Endothelial cell of umbilical vein (primary cell): ENCODE data around the gene NGFR. TPM values are rescaled to one million over a fixed set of nuclear protein-coding genes. Genes with fewer than 3 reads are reported as not detected.

Experiments used
- BruUV-seq: library from RNA; stranded (reverse); fragments of 400-500 nt; replicated peaks from 2 replicates; lab custom pipeline; 2021; lab: Mats Ljungman, UMichigan
- CTCF ChIA-PET: fragments of 300-600, 350-600 bp; sonication (Branson Sonifier 250); formaldehyde crosslinking; loops from one replicate; lab custom pipeline; 2021; ENCODE audit warnings: antibody characterized with exemption, inconsistent platforms; lab: Charles Lee
- POLR2A ChIA-PET: fragments of 300-600, 350-600 bp; sonication (Branson Sonifier 250); formaldehyde crosslinking; loops from one replicate; lab custom pipeline; 2021; ENCODE audit warnings: antibody characterized with exemption, inconsistent platforms; lab: Charles Lee
- DNase-seq: peaks from one replicate; pipeline ENCODE4 v3.0.0-alpha.2; 2011; ENCODE audit warnings: low read depth, low spot score
- FAIRE-seq: peaks from 2 replicates; lab custom pipeline; 2011; peaks lifted over from hg19 to GRCh38; lab: Jason Lieb, UNC
- H2AFZ ChIP-seq: 2 replicates; pipeline ENCODE4 v1.6.0; 2012; ENCODE audit warnings: low read depth, low read length, control low read depth, inconsistent platforms
- H3K27ac ChIP-seq: 2 replicates; pipeline ENCODE4 v1.5.1; 2011; ENCODE audit warnings: low read depth, mild to moderate bottlenecking, control low read depth, low read length, moderate library complexity; ENCODE audit not compliant: insufficient read depth
- H3K27me3 ChIP-seq, 2 experiments: 2 replicates each; pipeline versions ENCODE4 v1.6.0 to v1.6.1; 2011; ENCODE audit warnings: low read length in 2 of 2, mixed read lengths in 1 of 2; ENCODE audit not compliant: control insufficient read depth in 2 of 2, insufficient read depth in 2 of 2
- H3K36me3 ChIP-seq, 2 experiments: 2 replicates in 1 of 2; 3 replicates in 1 of 2; pipeline ENCODE4 v1.5.1; 2011; ENCODE audit warnings: low read length in 2 of 2, mild to moderate bottlenecking in 1 of 2, moderate library complexity in 1 of 2; ENCODE audit not compliant: control insufficient read depth in 2 of 2, insufficient read depth in 2 of 2; ENCODE audit errors: extremely low read depth in 1 of 2
- H3K4me1 ChIP-seq: 3 replicates; pipeline ENCODE4 v1.5.1; 2011; ENCODE audit warnings: mild to moderate bottlenecking, low read length; ENCODE audit not compliant: control insufficient read depth, insufficient read depth; ENCODE audit errors: extremely low read depth
- H3K4me2 ChIP-seq: 2 replicates; pipeline ENCODE4 v1.6.1; 2011; ENCODE audit warnings: low read length, control low read depth, mixed read lengths; ENCODE audit not compliant: insufficient read depth
- H3K4me3 ChIP-seq, 3 experiments: fragments of 200-600 bp in 1 of 3; sonication (generic), shearing (Covaris generic) in 1 of 3; replicated peaks in 1 of 3; 2 replicates each; pipeline ENCODE4 v1.5.1; 2011 to 2016; ENCODE audit warnings: control low read depth in 3 of 3, low read length in 3 of 3, mild to moderate bottlenecking in 2 of 3, inconsistent platforms in 1 of 3, low read depth in 1 of 3, moderate library complexity in 1 of 3; ENCODE audit not compliant: insufficient read depth in 1 of 3
- H3K79me2 ChIP-seq: 2 replicates; pipeline ENCODE4 v1.6.0; 2012; ENCODE audit warnings: low read length, inconsistent platforms; ENCODE audit not compliant: control insufficient read depth, insufficient read depth
- H3K9ac ChIP-seq: replicated peaks from 2 replicates; pipeline ENCODE3; 2011; ENCODE audit warnings: low read length, control low read depth; ENCODE audit not compliant: insufficient read depth; ENCODE audit errors: extremely low read depth
- H3K9me1 ChIP-seq: replicated peaks from 3 replicates; pipeline ENCODE4 v1.6.0; 2011; ENCODE audit warnings: mild to moderate bottlenecking, low read length; ENCODE audit not compliant: control insufficient read depth, insufficient read depth; ENCODE audit errors: extremely low read depth
- H3K9me3 ChIP-seq: replicated peaks from 2 replicates; pipeline ENCODE4 v1.5.1; 2012; ENCODE audit warnings: low read length, inconsistent platforms; ENCODE audit not compliant: control insufficient read depth, insufficient read depth
- H4K20me1 ChIP-seq: replicated peaks from 2 replicates; pipeline ENCODE3; 2011; ENCODE audit warnings: mild to moderate bottlenecking, low read length; ENCODE audit not compliant: control insufficient read depth, insufficient read depth; ENCODE audit errors: extremely low read depth
- CTCF ChIP-seq, 2 donors: IDR thresholded peaks; 1 replicate in 1 of 2; 2 replicates in 1 of 2; pipeline ENCODE4 v1.5.1; 2011; ENCODE audit warnings: low read length in 2 of 2, mild to moderate bottlenecking in 2 of 2, moderate library complexity in 2 of 2, control low read depth in 1 of 2, inconsistent platforms in 1 of 2, low read depth in 1 of 2; ENCODE audit not compliant: insufficient read depth in 1 of 2; ENCODE audit errors: extremely low read depth in 1 of 2
- EZH2 ChIP-seq: IDR thresholded peaks from 2 replicates; pipeline ENCODE4 v1.6.1; 2012; ENCODE audit warnings: borderline replicate concordance, low read depth, mild to moderate bottlenecking, moderate library complexity, low read length, inconsistent platforms; ENCODE audit not compliant: severe bottlenecking
- FOS ChIP-seq: IDR thresholded peaks from 2 replicates; pipeline ENCODE4 v1.6.1; 2011; ENCODE audit warnings: mild to moderate bottlenecking, low read length, moderate library complexity, borderline replicate concordance; ENCODE audit not compliant: insufficient read depth
- GATA2 ChIP-seq: IDR thresholded peaks from 2 replicates; pipeline ENCODE4 v1.7.0; 2011; ENCODE audit warnings: low read depth, mild to moderate bottlenecking, moderate library complexity, mixed read lengths, low read length; ENCODE audit not compliant: insufficient read length, insufficient read depth
- JUN ChIP-seq: IDR thresholded peaks from 2 replicates; pipeline ENCODE4 v1.6.1; 2011; ENCODE audit warnings: borderline replicate concordance, low read depth; ENCODE audit not compliant: insufficient read length, insufficient read depth
- MAX ChIP-seq: IDR thresholded peaks from 2 replicates; pipeline ENCODE4 v1.6.1; 2011; ENCODE audit not compliant: insufficient read depth, insufficient read length
- MYC ChIP-seq: IDR thresholded peaks from one replicate; pipeline ENCODE4 v1.6.1; 2011; ENCODE audit warnings: mild to moderate bottlenecking, low read depth, low read length
- POLR2A ChIP-seq: IDR thresholded peaks from 2 replicates; pipeline ENCODE4 v1.6.1; 2012; ENCODE audit warnings: low read depth, mild to moderate bottlenecking, control low read depth, low read length
- POLR2AphosphoS5 ChIP-seq: IDR thresholded peaks from 2 replicates; pipeline ENCODE4 v1.6.1; 2012; ENCODE audit warnings: low read depth, mild to moderate bottlenecking, control low read depth, low read length, moderate library complexity; ENCODE audit not compliant: insufficient read depth
- dilution Hi-C: fragments of 300-500 bp; cut with MboI; formaldehyde crosslinking; loops from one replicate; pipeline ENCODE4 v1.15.0; 2019; ENCODE audit warnings: low sequenced_read_pairs; ENCODE audit not compliant: extremely low pct_ligation_motif_present
- intact Hi-C: fragments of 100-400 bp; cut with micrococcal nuclease; formaldehyde crosslinking; loops from one replicate; pipeline ENCODE4 v1.10.0; 2022
- polyA plus RNA-seq, 4 experiments: library from polyadenylated mRNA; depleted of rRNA in 3 of 4; stranded (reverse) in 3 of 4; unstranded in 1 of 4; fragments of >200 nt; gene quantifications; 2 replicates each; pipeline versions ENCODE4 v1.2.1 to v1.2.3, GENCODE V29; 2011 to 2012; ENCODE audit warnings: missing spikeins in 1 of 4
- total RNA-seq: library from RNA; stranded (reverse); gene quantifications from 2 replicates; pipeline ENCODE4 v1.2.3, GENCODE V29; 2021

The NGFR gene
- total and polyA plus RNA-seq, 2 donors (not counting 3 experiments of a cell fraction or from before 2014, with no cell fraction given), result not detected

- ChIA-PET POLR2A (no interaction called here), CTCF (interaction anchor here (1.4 to 2.5 kb wide), 3 partner anchors 15 to 32 kb away, joined by 4 to 7 read pairs (median 4); no protein-coding TSS in a partner anchor)
- no TSS peak for BruUV-seq
- H3K4me3 ChIP-seq, result no peak overlapping the region
- intact Hi-C loops, result no loop called here
- no peaks in the 10 kb centered on the region for H3K36me3 ChIP-seq
- no peak for TF ChIP-seq POLR2AphosphoS5
- TF ChIP-seq POLR2A, result no peak
- no peak for TF ChIP-seq GATA2
- TF ChIP-seq FOS, result no peak
- TF ChIP-seq MAX, result no peak
- TF ChIP-seq JUN, result no peak
- no peak for TF ChIP-seq MYC
- no peak for TF ChIP-seq CTCF (IDR thresholded peaks at IDR 0.05; ENCODE audit: extremely low read depth in 1 of 2, insufficient read depth in 1 of 2, low read depth in 1 of 2, low read length in 2 of 2)
- no peak for TF ChIP-seq EZH2
- no peak overlapping the region for H3K27ac ChIP-seq
- H3K9me3 ChIP-seq, result no peaks in the 10 kb centered on the region
- H3K9ac ChIP-seq, result no peak overlapping the region
- no peak for FAIRE-seq
- no peak overlapping the region for H2AFZ ChIP-seq
- H3K79me2 ChIP-seq, result no peaks in the 10 kb centered on the region
- DNase-seq, result no peak
- no peaks in the 10 kb centered on the region for H3K4me1 ChIP-seq
- H3K27me3 ChIP-seq, result peaks cover 2 to 8% of the 10 kb centered on the region in 2 experiments
- dilution Hi-C loops, result no loop called here
- H3K9me1 ChIP-seq, result no peaks in the 10 kb centered on the region
- H4K20me1 ChIP-seq, result no peaks in the 10 kb centered on the region
- H3K4me2 ChIP-seq, result no peak overlapping the region
Observed at GRCh38 chr17:49523706-49524472, 28.8 kb downstream of the NGFR start.
